NCI-H526 (cell line): Measurements from ENCODE around the gene ARSG.
"Not testable (repeated sequence)": the region's sequence is repeated elsewhere in the genome, so short reads cannot be mapped to it uniquely, and the experiment has no call there.

ENCODE experiments used
- DNase-seq, 2 experiments: peaks; one replicate each; lab custom pipeline; 2025; lab: John Stamatoyannopoulos, UW

ARSG gene

GRCh38 chr17:68396226-68397107 is 105.2 kb downstream of the ARSG start:
- no peak for DNase-seq

DNA sequence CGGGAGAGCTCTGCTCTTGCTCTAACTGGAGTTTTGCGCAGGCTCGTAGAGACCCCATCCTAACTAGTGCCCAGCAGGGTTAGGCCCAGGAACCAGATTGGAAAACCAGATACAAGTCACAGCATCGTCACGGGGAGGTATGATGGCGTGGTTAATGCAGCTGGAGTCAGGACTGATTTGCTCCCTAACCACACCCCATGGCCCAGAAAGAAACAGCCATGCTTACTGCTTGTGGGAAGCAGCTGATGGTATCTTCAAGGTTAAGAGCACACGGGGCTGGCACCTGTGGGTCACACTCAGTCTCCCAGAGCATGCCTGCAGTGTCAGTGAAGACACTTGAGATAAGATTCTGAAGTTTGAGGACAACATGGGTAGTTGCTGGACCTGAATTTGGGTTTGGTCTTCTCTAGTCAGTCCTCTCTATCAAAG is 105.8 kb downstream of the ARSG start:
- DNase-seq: no peak

DNA sequence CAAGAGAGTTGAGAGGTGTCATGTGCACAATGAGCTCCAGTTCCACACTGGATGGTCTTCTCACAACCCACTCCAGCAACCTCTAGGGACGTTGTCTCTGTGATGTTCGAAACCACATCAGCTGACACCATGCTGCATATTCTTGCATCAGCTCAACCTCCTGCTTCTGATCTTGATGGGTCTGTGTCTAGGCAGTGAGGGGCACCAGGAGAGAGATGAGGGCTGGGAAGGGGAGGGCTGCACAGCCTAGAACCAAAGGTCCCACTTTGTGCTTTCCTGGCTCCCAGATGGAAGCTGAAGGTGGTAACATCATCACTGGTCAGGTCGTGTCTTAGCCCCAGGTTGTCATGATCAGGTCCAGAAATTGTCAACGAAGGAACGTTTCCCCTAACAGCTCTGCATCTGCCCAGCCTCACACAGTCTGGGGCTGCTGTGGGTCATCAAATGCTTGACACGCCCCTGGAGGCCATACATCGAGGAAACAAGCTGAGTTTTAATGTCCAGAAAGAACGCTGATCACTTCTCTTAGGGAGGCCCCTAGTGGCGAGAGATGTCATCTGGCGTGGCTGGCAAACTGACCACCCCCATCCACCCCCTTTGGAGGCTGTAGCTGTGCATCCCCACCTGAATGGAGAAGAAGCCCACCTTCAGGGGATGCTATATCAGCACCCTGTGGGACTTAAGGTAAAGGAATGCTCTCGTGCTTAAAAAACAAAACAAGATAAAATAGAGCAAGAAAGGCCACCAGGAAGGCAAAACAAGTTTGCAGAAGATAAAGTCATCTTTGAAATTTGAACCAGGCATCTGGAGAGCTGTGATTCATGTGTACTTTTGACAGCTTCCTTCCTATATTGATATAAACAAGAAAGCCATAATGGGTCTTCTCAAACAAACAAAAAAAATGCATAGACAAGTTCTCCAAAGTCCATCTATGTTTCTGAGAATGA is 107.7 kb downstream of the ARSG start:
- peak; percentile 12 to 66 for DNase-seq

GRCh38 chr17:68399638-68400403 is 108.5 kb downstream of the ARSG start:
- no peak for DNase-seq

- DNase-seq: no peak
Observed at GRCh38 chr17:68400404-68400735, 109.1 kb downstream of the ARSG start.

DNA sequence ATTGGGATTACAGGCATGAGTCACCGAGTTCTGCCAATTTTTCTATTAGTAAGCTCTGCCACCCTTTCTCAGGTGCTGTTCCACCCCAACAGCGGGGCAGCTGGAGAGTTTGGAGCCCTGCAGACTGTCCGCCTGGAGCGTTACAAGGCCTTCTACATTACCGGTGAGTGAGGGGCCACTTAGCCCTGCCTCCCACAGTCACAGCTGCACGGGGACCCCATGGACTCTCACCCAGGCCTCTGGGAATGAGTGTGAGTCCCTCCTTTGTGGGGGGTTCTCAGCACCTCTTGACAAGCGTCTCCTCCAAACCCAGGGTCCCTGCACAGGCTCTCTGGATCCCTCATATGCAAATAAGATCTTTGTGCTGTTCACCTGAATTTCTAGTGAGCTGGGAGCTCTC is 110.0 kb downstream of the ARSG start:
- no peak for DNase-seq

DNA sequence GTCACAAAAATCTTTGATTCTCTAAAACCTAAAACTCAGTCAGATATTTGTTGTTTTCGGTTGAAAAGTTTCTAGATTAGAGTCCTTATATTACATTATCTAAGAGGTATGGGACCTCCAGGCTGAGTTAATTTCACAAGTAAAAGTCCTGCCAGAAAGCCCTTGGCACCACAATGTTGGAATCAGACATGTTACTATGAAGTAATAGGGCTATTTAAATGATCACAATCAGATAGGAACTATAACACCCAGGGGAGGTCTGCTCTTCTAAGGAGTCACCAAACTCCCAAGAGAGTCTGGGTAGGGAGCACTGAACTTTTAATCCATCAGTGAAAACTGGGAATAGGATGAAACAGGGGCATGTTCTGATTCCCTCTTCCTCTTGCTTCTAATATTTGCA is 111.8 kb downstream of the ARSG start:
- DNase-seq: no peak

- not testable (repeated sequence) for DNase-seq
Observed at GRCh38 chr17:68403837-68404236, 112.5 kb downstream of the ARSG start.

GRCh38 chr17:68407656-68408055 is 116.4 kb downstream of the ARSG start:
- not testable (repeated sequence) for DNase-seq

GRCh38 chr17:68413597-68414560 is 122.6 kb downstream of the ARSG start:
- DNase-seq: peak in 1 of 2 experiments; percentile 56

- DNase-seq: not testable (repeated sequence)
Observed at GRCh38 chr17:68414901-68415300, 123.6 kb downstream of the ARSG start.

DNA sequence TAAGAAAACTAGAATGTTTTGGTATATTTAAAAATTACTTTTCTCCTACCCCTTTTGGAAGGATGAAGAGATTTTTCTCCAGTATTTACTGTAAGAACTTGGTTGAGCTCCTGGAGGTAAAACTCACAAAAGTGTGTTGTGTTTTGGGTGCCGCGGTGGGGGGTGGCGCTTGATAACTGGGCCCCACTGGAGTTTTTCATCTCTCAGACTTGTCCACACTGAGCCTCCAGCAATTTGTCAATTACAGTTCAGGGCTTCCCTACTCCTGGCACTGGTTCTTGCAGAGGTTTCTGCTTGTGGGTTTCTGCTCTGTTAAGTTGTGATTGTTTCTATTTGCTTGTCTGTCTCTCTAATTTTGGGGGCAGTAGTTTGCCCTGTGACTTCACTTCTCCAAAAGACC is 126.0 kb downstream of the ARSG start:
- no peak for DNase-seq

DNA sequence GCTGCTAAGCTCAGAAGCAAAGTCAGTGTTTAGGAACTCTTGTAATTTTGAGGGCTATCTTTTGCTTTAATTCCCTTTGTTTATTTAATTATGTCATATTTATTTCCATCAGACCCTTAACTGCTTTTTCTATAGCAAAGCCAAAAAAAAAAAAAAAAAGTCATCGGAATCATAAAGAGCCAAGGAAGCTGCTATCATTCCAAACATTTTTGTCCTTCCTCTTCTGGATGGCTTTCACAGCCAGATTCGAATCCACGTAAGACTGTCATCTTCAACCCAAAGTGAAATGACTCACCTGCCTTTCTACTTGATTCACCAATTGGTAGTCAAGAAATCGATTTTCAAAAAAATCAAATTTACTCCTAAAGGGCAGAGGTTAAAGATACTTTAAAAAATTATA is 127.6 kb downstream of the ARSG start:
- DNase-seq: no peak

- DNase-seq: no peak
Observed at GRCh38 chr17:68420065-68420464, 128.8 kb downstream of the ARSG start.

DNA sequence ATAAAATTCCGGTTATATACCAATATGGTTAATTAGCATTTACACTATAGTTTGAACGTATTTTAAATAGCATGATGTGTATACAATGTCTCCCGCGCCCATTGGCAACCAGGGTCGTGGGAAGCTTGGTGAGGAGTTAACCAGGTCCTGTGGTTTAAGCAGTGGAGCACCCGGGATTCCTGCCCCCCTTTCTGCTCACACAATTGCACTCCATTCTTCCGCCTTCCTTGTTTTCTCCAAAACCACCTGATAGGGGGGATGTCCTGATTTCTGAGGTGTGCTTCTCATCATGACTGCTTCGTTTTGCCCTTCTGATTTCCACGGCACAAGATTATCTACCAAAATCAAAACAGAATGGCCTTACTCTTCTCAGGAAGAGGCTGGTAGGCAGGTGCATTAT is 130.2 kb downstream of the ARSG start:
- no peak for DNase-seq

DNA sequence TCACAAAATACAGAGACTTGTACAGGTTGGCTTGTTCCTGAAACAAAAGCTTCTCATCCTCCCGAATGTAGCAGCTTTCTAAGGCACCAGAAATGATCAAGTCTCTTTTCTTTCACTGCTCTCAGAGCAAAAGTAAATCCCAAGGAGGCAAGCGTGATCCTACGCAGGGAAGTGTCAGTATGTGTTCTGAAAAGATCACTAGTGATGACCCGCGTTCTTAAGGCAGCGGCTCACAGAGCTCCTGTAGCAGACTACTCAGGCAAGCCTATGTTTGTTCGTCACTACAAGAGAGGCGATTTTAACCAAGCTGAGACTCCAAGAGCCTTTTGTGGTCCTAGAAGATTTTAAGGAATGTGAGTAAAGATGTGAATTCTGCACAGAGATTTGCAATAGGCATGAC is 131.5 kb downstream of the ARSG start:
- no peak for DNase-seq

DNA sequence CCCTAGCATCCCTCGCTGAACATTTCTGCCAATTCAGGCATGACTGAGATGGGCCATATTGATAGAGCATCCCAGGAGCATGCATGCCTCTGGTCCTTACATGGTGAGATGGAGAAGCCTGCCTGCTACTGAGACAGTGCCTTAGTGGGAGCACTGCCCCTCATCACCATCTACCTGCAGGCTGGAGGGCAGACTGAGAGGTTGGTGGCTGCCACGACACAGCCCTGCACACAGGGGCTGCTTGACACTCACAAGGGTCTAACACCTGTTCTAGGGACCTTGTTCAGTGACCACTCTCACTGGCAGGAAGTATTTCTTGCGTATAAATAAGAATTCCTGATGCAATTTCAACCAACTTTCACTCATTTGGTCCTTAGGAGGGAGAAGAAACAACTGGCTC is 132.0 kb downstream of the ARSG start:
- DNase-seq: no peak

DNA sequence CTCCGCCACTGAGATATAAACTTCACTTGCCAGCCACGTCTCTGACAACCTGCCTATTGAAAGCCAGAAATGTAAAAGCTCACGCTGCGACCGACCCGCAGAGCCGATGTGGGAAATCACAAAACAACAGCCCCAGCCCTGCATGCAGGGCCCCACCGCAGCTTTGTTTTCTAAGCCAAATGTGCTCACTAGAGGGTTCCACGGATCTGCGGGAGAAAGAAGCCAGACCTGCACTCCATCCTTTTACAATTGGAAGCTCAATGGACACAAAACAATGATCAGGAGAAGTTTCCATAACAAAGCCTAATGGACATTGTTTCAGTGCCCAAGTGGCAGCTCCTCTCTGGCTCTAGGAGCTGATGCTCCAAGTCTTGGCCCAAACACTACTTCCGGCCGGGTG is 132.9 kb downstream of the ARSG start:
- no peak for DNase-seq

DNA sequence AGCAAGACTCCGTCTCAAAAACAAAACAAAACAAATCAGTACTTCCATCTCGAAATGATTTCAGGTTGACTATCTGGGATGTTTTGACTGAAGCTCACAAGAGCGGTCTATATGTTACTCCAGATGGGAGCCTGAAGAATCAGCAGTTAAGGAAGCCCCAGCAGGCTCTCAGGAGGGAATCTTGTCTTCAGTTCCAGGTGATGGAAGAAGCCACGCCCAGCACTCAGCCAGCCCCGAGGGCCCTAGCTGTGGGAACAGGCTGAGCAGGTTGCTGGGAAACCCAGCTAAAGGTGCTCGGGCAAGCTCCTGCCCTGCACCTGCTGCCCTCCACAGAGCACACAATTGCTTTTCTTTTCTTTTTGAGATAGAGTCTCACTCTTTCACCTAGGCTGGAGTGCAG is 133.6 kb downstream of the ARSG start:
- peak; percentile 52 to 84 for DNase-seq

GRCh38 chr17:68425979-68426378 is 134.7 kb downstream of the ARSG start:
- no peak for DNase-seq

- DNase-seq: no peak
Observed at GRCh38 chr17:68427575-68427974, 136.3 kb downstream of the ARSG start.
